K562 (cell line): Measurements from ENCODE around the gene PAQR6. TPM values are rescaled to one million over a fixed set of nuclear protein-coding genes. Genes with fewer than 3 reads are reported as not detected.
A peak's percentile ranks its signal among the peaks of the same experiment; 100 is the strongest.

Experiments used
- ATAC-seq: fragments of 200-7000 bp; cut with Tn5 transposase; 3 replicates; pipeline ENCODE4 v1.9.1; 2020; ENCODE audit warnings: moderate library complexity
- BruUV-seq: library from RNA; stranded (reverse); fragments of 400-500 nt; replicated peaks from 2 replicates; lab custom pipeline; 2021; lab: Mats Ljungman, UMichigan
- CTCF ChIA-PET: fragments of 300-600 bp; formaldehyde crosslinking; extraction: SDS; loops from one replicate; lab custom pipeline; 2021; ENCODE audit warnings: low intra/inter-chr PET ratio; lab: Yijun Ruan, JAX
- POLR2A ChIA-PET: fragments of 300-600, 350-650 bp; sonication (Branson Sonifier 250); formaldehyde crosslinking; extraction: SDS; loops from one replicate; lab custom pipeline; 2021; ENCODE audit warnings: antibody characterized with exemption, inconsistent platforms; lab: Yijun Ruan, JAX
- DNase-seq, 4 experiments: peaks; one replicate each; pipeline versions ENCODE4 v3.0.0 to v3.0.0-alpha.2; 2011 to 2018; ENCODE audit warnings: low spot score in 3 of 4, mixed read lengths in 3 of 4; ENCODE audit errors: extremely low read depth in 1 of 4
- FAIRE-seq: peaks from 2 replicates; lab custom pipeline; 2011; peaks lifted over from hg19 to GRCh38; lab: Jason Lieb, UNC
- H2AFZ ChIP-seq: 2 replicates; pipeline ENCODE4 v1.6.0; 2011; ENCODE audit warnings: low read depth, low read length, control low read depth, inconsistent platforms
- H3K27ac ChIP-seq: fragments of 200-600 bp; 3 replicates; pipeline ENCODE4 v1.8.0; 2011; ENCODE audit warnings: low read depth, mild to moderate bottlenecking, control low read depth, inconsistent platforms, low read length, moderate library complexity, mixed read lengths; ENCODE audit errors: extremely low read depth
- H3K27me3 ChIP-seq, 2 experiments: fragments of 300-600 bp in 1 of 2; 2 replicates in 1 of 2; 3 replicates in 1 of 2; pipeline versions ENCODE4 v1.6.0 to v1.8.0; 2011; ENCODE audit warnings: inconsistent platforms in 2 of 2, low read length in 2 of 2, mild to moderate bottlenecking in 1 of 2, mixed read lengths in 1 of 2, moderate library complexity in 1 of 2; ENCODE audit not compliant: control insufficient read depth in 2 of 2, insufficient read depth in 2 of 2
- H3K36me3 ChIP-seq: fragments of 300-600 bp; 3 replicates; pipeline ENCODE4 v1.8.0; 2011; ENCODE audit warnings: mild to moderate bottlenecking, low read length, inconsistent platforms; ENCODE audit not compliant: control insufficient read depth, insufficient read depth
- H3K4me1 ChIP-seq, 2 experiments: fragments of 200-600 bp in 1 of 2; replicated peaks in 1 of 2; 2 replicates in 1 of 2; 3 replicates in 1 of 2; pipeline versions ENCODE4 v1.5.1 to v1.8.0; 2011; ENCODE audit warnings: inconsistent platforms in 2 of 2, low read length in 2 of 2, mild to moderate bottlenecking in 1 of 2, mixed read lengths in 1 of 2, moderate library complexity in 1 of 2; ENCODE audit not compliant: control insufficient read depth in 2 of 2, insufficient read depth in 2 of 2
- H3K4me2 ChIP-seq: 2 replicates; pipeline ENCODE4 v1.6.1; 2011; ENCODE audit warnings: low read length, control low read depth, inconsistent platforms, mixed read lengths; ENCODE audit not compliant: insufficient read depth
- H3K4me3 ChIP-seq: fragments of 200-600 bp; sonication (generic), shearing (Covaris generic); 2 replicates; pipeline ENCODE4 v1.5.1; 2016; ENCODE audit warnings: control low read depth, inconsistent platforms
- H3K79me2 ChIP-seq: fragments of 200-600 bp; 3 replicates; pipeline ENCODE4 v1.8.0; 2011; ENCODE audit warnings: low read length, inconsistent platforms; ENCODE audit not compliant: control insufficient read depth, insufficient read depth
- H3K9ac ChIP-seq, 2 experiments: 2 replicates each; pipeline versions ENCODE4 v1.6.0 to v1.6.1; 2011; ENCODE audit warnings: low read depth in 2 of 2, low read length in 2 of 2, control low read depth in 1 of 2, inconsistent platforms in 1 of 2, mild to moderate bottlenecking in 1 of 2, mixed read lengths in 1 of 2; ENCODE audit not compliant: insufficient read depth in 1 of 2
- H3K9me1 ChIP-seq: one replicate; pipeline ENCODE4 v1.6.0; 2011; ENCODE audit warnings: inconsistent platforms, mild to moderate bottlenecking, low read length, moderate library complexity; ENCODE audit not compliant: control insufficient read depth, insufficient read depth
- H3K9me3 ChIP-seq: replicated peaks from 2 replicates; pipeline ENCODE4 v1.5.1; 2011; ENCODE audit warnings: low read depth, low read length, inconsistent platforms; ENCODE audit not compliant: control insufficient read depth, insufficient read depth
- H4K20me1 ChIP-seq: replicated peaks from 2 replicates; pipeline ENCODE4 v1.6.1; 2011; ENCODE audit warnings: low read length, inconsistent platforms, mixed read lengths; ENCODE audit not compliant: control insufficient read depth, insufficient read depth
- DEAF1 ChIP-seq: fragments of 450-650 bp; formaldehyde crosslinking; IDR thresholded peaks from 2 replicates; pipeline ENCODE4 v1.4.0; 2020; ENCODE audit warnings: mild to moderate bottlenecking, moderate library complexity
- U2AF2 ChIP-seq: fragments of 200-400 bp; formaldehyde crosslinking; optimal IDR thresholded peaks from 2 replicates; pipeline ENCODE3; 2017; ENCODE audit warnings: low read depth, mild to moderate bottlenecking, low read length
- ZBTB17 ChIP-seq: fragments of 450-650 bp; formaldehyde crosslinking; IDR thresholded peaks from 2 replicates; pipeline ENCODE4 v1.4.0; 2020; ENCODE audit warnings: mild to moderate bottlenecking
- ZNF436 ChIP-seq: fragments of 250-450, 450-650 bp; sonication (Bioruptor Pico); formaldehyde crosslinking; IDR thresholded peaks from 2 replicates; pipeline ENCODE4 v1.7.0; 2020; ENCODE audit warnings: mild to moderate bottlenecking
- ZNF780A ChIP-seq: fragments of 250-450 bp; sonication (Bioruptor Pico); IDR thresholded peaks from 2 replicates; pipeline ENCODE4 v1.5.0; 2021; ENCODE audit warnings: mild to moderate bottlenecking
- WGBS: fragments of 100-300 bp; shearing (Covaris generic); methylation state at CpG from one replicate; pipeline ENCODE4 v1.1.6; 2016; ENCODE audit warnings: low coverage, mixed read lengths; ENCODE audit not compliant: insufficient coverage; ENCODE audit errors: missing lambda C conversion rate; 5-methylcytosine and 5-hydroxymethylcytosine counted together
- in situ Hi-C: fragments of 300-500 bp; cut with MboI; formaldehyde crosslinking; loops from 4 replicates; pipeline ENCODE4 v1.15.0; 2018; ENCODE audit warnings: inconsistent platforms, mixed read lengths
- intact Hi-C: fragments of 100-400 bp; cut with micrococcal nuclease; formaldehyde crosslinking; loops from 2 replicates; pipeline ENCODE4 v1.14.2; 2022
- polyA plus RNA-seq, 8 experiments: library from polyadenylated mRNA; depleted of rRNA in 4 of 8; stranded (reverse) in 5 of 8; unstranded in 3 of 8; fragments of >200 nt; fragmentation: Nextera tagmentation in 2 of 8; fragmentation: Illumina TruSeq in 1 of 8; extraction: Ambion mirVana in 2 of 8; extraction: Trizol in 1 of 8; gene quantifications; 2 replicates each; pipeline versions ENCODE4 v1.2.1 to v1.2.3, GENCODE V29; 2011 to 2014; ENCODE audit warnings: inconsistent platforms in 1 of 8, missing spikeins in 1 of 8
- total RNA-seq, 7 experiments: library from RNA; depleted of rRNA in 6 of 7; stranded (reverse); fragments of >200 nt in 6 of 7; fragmentation: Illumina TruSeq in 2 of 7; extraction: Trizol in 2 of 7; gene quantifications; 2 replicates each; pipeline versions ENCODE4 v1.2.1 to v1.2.3, GENCODE V29; 2011 to 2021; ENCODE audit warnings: low replicate concordance in 1 of 7

Gene PAQR6
- total and polyA plus RNA-seq, 9 of the 15 experiments (the other 6 are each of a cell fraction or from before 2014, with no cell fraction given): 0.07 to 1.8 (median 0.62) TPM

- 76% methylated on average over 7 of the region's 7 CpGs for WGBS
- peaks cover 9 to 14% of the 10 kb centered on the region in 2 experiments; a peak in 4 of 5 replicates for H3K4me1 ChIP-seq
- no peak for ATAC-seq
- no peaks in the 10 kb centered on the region for H3K9me1 ChIP-seq
- DNase-seq: no peak
- no peak overlapping the region for H3K4me3 ChIP-seq
- CTCF ChIA-PET: interaction anchor here (0.7 kb wide), 1 partner anchor 88 kb away, joined by 4 read pairs; no protein-coding TSS in a partner anchor
- POLR2A ChIA-PET: interaction anchor here (1.4 kb wide), 1 partner anchor 16 kb away, joined by 4 read pairs; the partner anchor contains the start of gene PMF1
- no peak overlapping the region for H3K9ac ChIP-seq
- H2AFZ ChIP-seq: no peak overlapping the region
- H3K9me3 ChIP-seq: no peaks in the 10 kb centered on the region
- no peak overlapping the region for H3K4me2 ChIP-seq
- no TSS peak for BruUV-seq
- no peak for TF ChIP-seq U2AF2
- no peak for TF ChIP-seq ZNF436
- TF ChIP-seq DEAF1 (CRISPR knock-in tag): no peak
- no peak for TF ChIP-seq ZNF780A
- TF ChIP-seq ZBTB17: no peak
- intact Hi-C loops (loop anchor here (5.0 kb wide), 1 partner anchor 131 kb away; no protein-coding TSS in a partner anchor), in situ Hi-C loops (no loop called here)
- peaks cover 23% of the 10 kb centered on the region; the same call in 2 of the 3 replicates for H3K36me3 ChIP-seq
- H3K27ac ChIP-seq: 0 out of 3 replicates have a peak overlapping the region, but pooled peaks have one; percentile 22
- FAIRE-seq: no peak
- no peaks in the 10 kb centered on the region for H3K27me3 ChIP-seq
- H4K20me1 ChIP-seq: no peaks in the 10 kb centered on the region
- H3K79me2 ChIP-seq: no peaks in the 10 kb centered on the region
Observed at GRCh38 chr1:156228501-156228900, 19.4 kb downstream of the PAQR6 start.
